SW 1271 (cell line): ENCODE measurements around the gene CGNL1.
A peak's percentile ranks its signal among the peaks of the same experiment; 100 is the strongest.

ENCODE experiments used
- DNase-seq, 2 experiments: peaks; one replicate each; lab custom pipeline; 2025; lab: John Stamatoyannopoulos, UW

CGNL1 gene

GRCh38 chr15:57456559-57456958, 80.3 kb downstream of the CGNL1 start:
- DNase-seq, result no peak

GRCh38 chr15:57457726-57458125, 81.4 kb downstream of the CGNL1 start:
- no peak for DNase-seq

GRCh38 chr15:57458356-57458781, 82.1 kb downstream of the CGNL1 start:
- DNase-seq, result no peak

GRCh38 chr15:57460208-57460816, 84.0 kb downstream of the CGNL1 start:
- no peak for DNase-seq

- DNase-seq, result no peak
Observed at GRCh38 chr15:57461541-57461940, 85.2 kb downstream of the CGNL1 start.

GRCh38 chr15:57462381-57462780, 86.1 kb downstream of the CGNL1 start:
- no peak for DNase-seq

GRCh38 chr15:57463360-57463759, 87.1 kb downstream of the CGNL1 start:
- no peak for DNase-seq

- no peak for DNase-seq
Observed at GRCh38 chr15:57464480-57464879, 88.2 kb downstream of the CGNL1 start.

GRCh38 chr15:57468486-57468885, 92.2 kb downstream of the CGNL1 start:
- no peak for DNase-seq

- DNase-seq, result no peak
Observed at GRCh38 chr15:57470543-57470942, 94.2 kb downstream of the CGNL1 start.

- no peak for DNase-seq
Observed at GRCh38 chr15:57472861-57473260, 96.6 kb downstream of the CGNL1 start.

- DNase-seq, result no peak
Observed at GRCh38 chr15:57476533-57476975, 100.2 kb downstream of the CGNL1 start.

- DNase-seq, result no peak
Observed at GRCh38 chr15:57477736-57478522, 101.6 kb downstream of the CGNL1 start.

GRCh38 chr15:57479005-57479404, 102.7 kb downstream of the CGNL1 start:
- DNase-seq, result no peak

GRCh38 chr15:57481038-57481705, 104.9 kb downstream of the CGNL1 start:
- no peak for DNase-seq

GRCh38 chr15:57485869-57486268, 109.6 kb downstream of the CGNL1 start:
- DNase-seq, result peak; percentile 90 to 94

- DNase-seq, result no peak
Observed at GRCh38 chr15:57486833-57487232, 110.5 kb downstream of the CGNL1 start.

- no peak for DNase-seq
Observed at GRCh38 chr15:57489122-57489521, 112.8 kb downstream of the CGNL1 start.

- no peak for DNase-seq
Observed at GRCh38 chr15:57493351-57493750, 117.0 kb downstream of the CGNL1 start.

GRCh38 chr15:57494581-57494980, 118.3 kb downstream of the CGNL1 start:
- DNase-seq, result no peak

GRCh38 chr15:57495041-57495440, 118.7 kb downstream of the CGNL1 start:
- DNase-seq, result no peak

GRCh38 chr15:57495554-57496165, 119.4 kb downstream of the CGNL1 start:
- no peak for DNase-seq

- no peak for DNase-seq
Observed at GRCh38 chr15:57496594-57496945, 120.3 kb downstream of the CGNL1 start.
